NCI-H774 (cell line): ENCODE results near the gene CIB4.

ENCODE experiments used
- DNase-seq: peaks from one replicate; lab custom pipeline; 2025; lab: John Stamatoyannopoulos, UW

Gene CIB4

DNA sequence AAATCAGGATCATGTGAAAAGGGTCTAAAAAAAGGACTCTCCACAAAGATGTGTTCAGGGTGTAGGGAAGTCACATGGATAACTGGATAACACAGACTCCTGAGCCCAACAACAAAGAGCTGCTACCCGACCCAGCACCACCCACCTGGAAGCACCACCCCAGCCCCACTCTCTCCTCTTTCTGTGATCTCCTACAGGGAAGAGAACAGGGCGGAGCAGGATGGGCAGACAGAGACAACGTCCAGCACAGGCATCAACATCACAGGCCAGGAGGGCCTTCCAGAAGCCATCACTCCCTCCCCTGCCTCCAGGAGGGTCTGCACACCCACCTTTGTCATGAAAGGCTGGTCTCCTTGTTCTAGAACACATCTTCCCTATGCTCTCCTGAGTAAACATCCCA, 1.3 kb upstream of the CIB4 start:
- DNase-seq: no peak

DNA sequence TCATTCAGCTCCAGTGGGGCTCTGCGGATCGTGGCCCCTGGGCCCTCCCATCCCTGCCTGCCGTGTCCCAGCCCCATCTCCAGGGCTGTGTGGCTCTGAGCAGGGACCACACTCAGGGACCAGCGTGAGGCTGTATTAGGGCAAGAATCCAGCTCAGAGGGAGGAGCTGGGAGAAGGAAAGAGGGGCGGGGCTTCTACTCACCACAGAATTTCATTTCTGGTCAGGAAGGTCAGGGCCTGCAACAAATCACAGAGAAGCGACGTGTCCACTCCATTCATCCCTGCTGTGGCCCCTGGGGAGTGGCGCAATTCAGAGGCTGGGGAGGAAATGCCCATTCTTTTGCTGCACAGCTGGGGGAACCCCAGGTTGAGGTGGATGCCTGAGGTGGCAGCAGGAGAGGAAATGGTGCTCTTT, 828 bp downstream of the CIB4 start:
- DNase-seq: no peak

DNA sequence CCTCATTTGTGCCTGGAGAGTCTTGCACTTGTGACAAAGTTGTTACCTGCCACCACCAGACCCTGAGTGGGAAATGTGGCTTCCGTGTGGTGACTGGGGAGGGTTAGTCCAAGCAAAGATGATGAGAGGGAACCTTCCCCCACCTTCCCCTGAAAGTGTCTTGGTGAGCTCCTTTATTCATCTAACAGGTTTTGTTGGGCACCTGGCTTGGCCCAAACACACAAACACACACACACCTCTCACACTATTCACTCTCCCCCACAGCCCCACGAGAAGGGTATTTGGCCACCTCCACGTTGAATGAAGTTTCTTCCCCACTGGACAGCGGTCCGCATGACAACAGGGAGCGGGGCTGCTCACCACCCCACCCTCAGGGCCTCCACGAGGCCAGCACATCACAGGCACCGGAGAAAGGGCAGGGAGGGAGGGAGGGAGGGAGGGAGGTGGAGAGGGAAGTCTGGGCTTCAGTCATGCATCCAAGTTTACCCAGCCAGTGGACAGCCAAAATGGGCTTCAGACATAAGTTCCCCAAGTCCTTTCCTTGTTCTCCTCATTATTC, 1.4 kb downstream of the CIB4 start:
- DNase-seq: no peak

DNA sequence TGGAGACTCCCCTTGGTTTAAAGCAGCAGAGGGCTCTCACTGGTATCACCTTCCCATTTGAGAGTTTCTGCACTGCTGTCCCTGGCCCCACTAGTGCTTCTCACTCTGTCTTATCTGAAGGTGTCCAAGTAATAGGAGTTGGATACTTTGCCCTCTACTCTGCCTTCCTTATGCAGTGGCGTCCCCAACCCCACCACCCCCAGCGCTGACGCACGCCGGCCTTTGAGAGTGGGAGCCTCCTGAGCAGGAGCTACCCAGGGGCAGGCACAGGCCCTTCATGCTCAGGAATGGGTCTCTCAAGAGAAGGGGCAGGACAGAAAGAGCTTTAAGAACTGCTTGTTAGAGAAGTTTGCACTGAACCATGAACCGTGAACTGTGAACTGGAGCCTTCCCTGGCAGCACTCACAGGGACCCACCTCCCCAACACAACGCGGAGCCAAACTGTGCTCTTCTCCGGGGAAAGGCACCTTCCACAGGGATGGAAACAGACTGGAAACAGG, 3.3 kb downstream of the CIB4 start:
- DNase-seq: no peak

DNA sequence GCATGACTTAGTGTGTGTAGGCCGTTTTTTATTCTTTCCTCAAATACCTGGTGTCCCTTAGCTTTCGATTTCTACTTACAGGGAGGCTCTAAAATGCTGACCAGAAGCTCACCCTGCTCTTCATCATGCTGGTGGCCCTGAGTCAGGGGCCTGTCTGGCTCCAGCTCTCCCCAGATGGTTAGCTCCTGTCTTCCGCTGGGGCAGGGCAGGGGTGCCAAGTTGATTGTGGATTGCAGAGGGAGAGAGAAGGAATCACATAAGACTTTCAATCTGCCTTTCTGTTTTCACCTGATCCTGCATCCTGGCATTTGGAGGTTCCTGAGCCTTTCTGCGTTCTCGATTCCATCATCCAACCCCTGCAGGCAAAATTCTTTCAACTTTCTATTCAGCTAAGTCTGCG, 4.2 kb downstream of the CIB4 start:
- no peak for DNase-seq

DNA sequence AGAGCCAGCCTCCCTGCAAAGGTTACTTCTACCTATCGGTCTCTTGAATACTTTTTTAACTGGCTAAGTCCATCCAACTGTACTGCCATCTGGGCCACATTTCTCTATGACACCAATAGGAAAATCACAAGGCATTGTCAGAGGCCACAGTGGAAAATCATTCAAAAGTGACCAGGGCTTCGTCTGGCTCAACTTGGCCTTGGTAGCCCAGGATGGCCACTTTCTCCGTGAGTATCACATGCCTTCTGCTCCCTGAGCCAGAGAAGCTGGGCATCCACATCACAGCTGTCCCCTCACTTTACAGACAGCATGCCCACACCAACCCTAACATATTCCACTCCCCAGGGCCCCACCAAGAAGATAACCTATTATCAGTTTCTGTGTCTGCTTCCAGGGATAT, 5.8 kb downstream of the CIB4 start:
- DNase-seq: no peak

DNA sequence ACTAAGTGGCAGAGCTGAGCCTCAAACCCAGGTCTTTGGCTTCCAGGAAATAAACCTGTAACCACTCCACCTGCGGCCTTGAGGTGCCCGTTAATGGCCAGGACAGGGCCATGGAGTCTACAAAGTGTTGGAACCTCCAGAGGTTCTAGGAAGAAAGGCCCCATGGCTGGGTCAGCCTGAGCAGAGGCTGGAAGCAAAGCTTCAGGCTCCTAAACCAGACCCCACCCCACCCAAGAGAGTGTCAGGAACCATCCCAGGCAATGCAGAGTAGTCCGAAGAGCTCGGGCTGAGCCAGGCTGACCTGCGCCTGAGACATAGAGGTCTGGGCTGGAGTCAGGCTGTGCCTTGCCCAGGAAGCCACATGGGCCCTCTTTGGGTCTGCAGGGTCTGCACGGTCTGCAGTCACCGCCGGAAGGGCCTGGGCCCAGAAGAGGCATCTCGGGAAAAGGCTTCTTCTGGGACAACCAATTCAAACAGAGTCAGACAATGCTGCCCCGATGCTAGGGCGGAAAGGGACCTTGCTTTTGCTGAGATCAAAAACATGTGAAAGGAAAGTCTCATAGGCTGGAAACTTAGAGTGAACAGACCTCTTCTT, 6.4 kb downstream of the CIB4 start:
- no peak for DNase-seq

DNA sequence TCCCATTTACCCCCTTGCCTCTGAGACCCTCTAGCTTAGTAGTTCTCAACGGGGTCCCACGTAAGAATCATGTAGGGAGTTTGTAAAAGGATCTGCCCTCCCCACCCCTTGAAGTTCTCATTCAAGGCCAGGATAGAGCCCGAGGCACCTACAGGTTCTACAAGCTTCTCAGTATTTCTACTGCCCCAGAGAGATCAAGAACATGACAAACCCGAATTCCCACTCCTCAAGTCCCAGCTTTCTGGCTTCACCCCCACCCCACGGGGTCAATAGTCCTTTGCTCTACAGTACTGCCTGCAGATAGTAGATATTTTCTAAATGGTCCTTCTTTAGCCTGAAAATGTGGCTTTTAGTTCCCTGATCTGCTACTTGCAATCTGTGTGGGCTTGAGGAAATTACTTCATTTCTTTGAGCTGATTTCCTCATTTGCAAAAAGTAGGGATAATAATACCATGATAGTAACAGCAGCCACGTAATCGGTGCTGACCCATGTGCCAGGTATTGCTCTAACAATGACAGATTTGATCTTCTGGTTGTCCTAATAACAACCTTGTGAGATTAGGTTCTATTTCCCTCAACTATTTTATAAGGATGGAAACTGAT, 7.1 kb downstream of the CIB4 start:
- DNase-seq: no peak

DNA sequence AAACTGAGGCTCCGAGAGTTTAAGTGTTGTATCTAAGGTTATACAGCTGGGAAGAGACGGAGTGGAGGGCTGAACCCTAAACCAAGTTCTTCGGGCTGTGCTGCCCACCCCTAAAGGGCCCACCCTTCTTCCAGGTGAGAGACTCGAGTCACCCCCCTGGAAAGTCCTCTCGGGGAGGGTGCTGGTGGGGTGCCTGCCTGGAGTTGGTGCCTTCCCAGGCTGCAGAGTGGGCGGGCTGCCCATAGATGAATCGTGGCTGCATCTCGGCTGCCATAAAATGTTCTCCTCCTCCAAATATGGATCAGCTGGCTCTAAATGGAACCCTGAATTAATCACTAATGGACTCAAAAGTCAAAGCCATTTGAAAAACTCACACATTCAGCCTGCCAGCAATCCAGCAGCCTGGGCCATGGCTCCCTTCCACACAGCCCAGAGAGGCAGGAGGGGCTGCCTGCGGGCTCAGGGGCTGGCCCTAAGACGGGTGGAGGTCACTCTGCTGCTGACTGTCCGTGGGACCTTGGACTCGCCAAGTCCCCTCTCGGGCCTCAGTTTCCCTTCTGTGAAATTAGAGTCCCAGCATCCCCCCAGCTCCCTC, 7.7 kb downstream of the CIB4 start:
- DNase-seq: no peak

DNA sequence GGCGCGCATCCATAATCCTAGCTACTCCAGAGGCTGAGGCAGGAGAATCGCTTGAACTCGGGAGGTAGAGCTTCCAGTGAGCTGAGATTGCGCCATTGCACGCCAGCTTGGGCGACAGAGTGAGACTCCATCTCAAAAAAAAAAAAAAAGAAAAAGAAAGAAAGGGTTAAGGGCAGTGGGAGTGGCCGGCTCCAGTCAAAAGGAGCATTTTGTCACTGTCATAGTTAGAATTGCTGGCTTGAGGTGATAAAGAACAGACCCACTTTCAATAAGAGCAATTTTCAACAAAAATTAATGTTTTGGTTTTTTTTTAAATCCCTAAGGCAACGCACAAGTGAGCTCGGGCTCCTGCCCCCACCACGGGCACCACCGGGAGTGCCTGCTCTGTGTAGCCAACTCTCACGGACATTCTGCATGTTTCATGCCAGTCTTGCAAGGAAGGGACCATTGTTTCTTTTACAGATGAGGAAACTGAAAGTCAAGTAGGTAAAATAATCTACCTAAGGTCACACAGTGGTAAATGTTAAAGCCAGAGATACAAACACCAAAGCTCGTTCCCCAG, 8.5 kb downstream of the CIB4 start:
- DNase-seq: no peak

DNA sequence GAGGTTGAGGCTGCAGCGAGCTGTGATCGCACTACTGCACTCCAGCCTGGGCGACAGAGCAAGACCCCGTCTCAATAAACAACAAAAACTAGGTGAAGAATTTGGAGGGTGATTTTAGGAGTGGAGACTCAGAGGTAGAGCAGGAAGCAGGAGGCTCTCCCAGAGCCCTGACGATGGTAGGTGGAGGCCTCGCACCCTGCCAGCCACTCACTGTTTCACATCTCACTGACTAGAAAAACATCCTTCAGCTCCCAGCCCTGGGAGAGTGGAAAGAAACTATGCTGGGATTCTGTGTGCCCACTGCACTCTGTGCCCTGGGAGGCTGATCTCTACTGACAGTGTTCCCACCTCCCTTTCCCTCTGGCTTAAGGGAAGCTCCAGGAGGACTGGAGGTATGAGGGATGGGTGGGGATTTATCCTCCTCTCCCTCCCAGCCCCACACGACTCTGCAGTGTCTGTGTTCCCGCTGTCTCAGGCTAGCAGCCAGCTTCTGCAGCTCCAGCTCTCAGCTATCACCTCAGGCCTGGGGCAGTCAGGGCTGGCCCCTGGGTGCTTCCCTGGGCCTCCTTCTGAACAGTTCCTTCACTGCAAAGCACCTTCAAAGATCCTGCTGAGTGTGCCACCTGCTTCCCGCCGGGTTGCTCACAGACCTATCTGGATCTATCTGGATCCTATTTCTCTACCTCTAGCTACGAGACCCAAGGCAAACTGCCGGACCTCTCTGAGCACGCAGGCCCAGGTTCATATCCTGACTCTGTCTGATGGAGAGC, 9.6 kb downstream of the CIB4 start:
- no peak for DNase-seq

DNA sequence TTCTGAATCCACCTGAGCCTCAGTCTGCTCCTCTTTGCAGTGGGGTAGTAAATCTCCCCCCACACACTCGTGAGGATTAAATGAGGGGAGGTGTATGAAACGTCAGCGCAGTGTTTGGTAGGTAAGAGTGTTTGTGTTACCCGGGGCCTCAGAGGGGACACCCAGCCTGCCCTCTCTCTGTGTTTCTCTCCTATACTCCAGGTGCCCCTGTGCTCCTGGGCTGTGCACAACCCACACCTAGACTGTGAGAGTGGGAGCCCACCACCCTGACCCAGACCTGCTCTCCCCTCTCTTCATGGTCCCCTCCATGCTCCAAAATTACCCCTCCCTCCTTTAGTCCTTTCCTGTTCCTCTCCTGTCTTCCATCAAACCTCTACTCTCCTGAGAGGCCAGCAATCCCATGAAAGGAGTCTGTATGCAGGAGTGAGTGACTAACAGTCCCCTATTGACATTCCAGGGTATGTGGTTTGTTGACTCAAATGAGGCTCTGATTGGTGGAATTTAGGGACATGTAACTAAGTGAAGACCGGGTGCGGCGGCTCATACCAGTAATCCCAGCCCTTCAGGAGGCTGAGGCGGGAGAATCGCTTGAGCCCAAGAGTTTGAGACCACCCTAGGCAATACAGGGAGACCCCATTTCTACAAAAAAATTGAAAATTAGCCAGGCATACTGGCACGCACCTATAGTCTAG, 10.4 kb downstream of the CIB4 start:
- DNase-seq: no peak

DNA sequence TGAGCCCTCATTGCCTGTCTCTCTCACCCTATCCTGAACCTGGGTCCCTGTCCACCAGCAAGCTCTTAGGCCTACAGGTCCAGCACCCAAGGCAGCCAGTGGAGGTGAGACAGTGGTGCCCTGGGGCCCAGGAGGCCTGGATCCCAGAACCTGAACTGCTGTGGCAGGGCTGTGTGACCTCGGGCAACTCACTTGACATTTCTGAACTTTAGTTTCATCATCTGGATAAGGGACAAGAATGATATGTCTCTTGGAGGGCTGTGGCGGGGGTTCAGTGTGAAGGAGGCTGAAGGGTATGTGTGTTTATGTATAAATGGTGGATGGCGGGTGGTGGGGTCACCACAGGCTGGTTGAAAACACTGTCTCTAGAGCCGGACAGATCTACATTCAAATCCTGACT, 10.9 kb downstream of the CIB4 start:
- DNase-seq: no peak

DNA sequence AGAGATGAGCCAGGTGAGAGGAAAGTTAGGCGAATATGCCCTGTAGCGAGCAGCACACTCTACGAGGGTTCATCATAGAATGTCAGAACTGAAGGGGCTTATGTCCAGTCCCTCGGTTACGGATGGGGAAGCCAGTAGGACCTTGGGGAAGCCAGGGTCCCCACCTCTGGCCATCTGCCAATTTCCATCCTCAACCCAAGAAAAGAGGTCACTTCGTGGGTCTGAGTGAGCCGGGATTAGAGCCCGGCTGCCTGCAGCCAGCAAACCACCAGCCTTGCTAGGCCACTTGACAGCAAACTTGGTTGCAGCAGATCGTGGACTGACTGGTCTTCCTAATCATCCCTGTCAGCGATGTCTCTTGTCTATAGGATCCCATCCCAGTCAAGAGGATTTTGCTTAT, 11.4 kb downstream of the CIB4 start:
- no peak for DNase-seq

DNA sequence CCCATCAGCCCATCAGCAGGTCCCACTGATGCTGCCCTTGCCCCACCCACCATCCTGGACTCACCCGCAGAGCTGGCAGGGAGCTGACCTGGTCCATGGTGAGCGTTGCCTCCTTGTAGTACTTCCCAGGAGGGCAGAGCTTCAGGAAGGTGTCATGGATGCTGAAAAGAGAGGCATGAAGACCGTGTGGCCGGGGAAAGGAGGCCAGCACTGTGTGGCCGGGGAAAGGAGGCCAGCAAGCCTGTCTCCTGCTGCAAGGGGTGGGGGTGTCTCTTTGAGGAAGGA, 11.9 kb downstream of the CIB4 start:
- DNase-seq: no peak

DNA sequence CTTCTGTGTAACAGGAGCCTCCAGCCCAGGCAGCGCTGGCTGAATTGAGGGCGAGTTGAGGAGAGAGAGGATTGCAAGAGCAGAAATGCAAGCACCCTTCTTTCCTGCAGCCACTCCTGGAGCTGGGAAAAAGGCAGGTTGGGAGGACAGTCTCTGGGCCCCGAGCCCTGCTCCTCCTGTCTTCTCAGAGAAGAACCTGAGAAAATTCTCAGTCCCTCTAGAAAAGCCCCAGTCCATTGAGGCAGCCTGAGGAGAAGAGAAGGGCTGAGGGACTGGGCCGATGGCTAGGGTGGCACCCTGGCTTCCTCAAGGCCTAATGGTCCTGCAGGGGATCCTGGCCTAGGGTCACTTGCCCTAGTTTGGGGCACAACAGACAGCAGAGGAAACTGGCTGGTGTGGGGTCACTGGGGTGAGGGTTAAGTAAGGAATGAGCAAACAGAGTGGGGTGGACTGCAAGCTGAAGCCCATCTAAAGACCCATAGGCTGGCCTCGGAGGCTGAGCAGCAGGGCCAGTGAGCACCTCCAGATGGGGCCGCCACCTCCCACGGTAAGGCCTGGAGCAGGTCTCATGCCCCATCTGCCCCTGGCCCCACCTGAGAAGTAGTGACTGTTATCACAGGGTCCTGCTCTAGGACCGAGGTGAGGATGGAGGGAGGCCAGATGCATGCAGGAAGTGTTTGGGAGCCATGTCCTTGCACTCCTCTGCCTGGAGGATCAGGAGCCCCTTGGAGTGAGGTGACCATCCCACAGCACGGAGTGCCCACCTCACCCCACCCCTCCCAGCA, 12.4 kb downstream of the CIB4 start:
- DNase-seq: no peak

DNA sequence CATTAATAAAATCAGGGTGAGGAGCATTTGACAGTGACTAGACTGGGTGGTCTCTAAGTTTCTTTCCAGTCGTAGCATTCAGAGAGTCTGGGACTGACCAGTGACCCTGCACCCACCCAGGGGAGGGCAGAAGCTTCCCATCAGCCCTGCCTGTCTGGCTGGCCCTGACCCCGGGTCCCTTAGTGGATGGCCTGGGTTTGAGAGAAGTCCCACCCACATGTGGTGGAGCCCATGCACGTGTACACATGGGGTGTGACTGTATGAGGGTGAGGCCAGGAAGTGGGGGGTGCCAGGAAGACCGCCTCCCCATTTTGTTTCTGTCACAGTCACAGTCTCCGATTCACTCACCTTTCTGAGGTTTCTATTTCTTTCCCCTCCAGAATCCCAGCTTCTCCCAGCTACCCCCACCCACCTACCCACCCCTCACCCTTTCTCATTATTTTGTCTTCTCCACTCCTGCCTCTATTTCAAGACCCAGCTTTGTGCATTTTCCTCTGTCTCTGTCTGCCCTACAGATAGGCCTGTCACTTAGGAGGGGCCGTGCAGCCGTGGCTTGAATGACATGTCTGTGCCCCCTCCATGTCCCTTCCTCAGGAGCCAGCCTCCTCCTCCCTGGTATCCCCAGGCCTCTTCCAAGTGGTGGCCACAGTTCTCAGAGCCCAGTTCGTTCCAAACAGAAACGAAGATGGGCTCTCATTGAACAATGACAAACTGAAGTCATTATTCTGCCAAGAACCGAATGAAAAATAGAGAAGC, 13.6 kb downstream of the CIB4 start:
- no peak for DNase-seq

DNA sequence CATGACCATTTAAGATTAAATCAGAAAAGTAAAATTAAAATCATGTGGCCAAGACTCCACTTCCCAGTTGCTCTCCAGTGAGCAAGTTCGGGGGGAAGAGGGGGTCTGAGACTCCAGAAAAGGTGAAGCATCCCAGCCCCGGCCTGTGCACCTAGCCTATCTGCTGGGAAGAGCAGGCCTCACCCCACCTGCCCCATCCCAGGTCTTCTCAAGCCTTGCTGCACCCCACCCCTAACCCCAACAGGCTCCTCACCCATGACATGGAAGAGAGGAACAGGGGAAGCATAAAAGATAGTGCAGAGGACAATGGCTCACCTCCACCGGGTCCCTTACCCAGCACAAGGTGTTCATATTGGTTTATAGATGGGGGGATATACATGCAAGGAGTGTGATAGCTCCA, 14.6 kb downstream of the CIB4 start:
- no peak for DNase-seq

DNA sequence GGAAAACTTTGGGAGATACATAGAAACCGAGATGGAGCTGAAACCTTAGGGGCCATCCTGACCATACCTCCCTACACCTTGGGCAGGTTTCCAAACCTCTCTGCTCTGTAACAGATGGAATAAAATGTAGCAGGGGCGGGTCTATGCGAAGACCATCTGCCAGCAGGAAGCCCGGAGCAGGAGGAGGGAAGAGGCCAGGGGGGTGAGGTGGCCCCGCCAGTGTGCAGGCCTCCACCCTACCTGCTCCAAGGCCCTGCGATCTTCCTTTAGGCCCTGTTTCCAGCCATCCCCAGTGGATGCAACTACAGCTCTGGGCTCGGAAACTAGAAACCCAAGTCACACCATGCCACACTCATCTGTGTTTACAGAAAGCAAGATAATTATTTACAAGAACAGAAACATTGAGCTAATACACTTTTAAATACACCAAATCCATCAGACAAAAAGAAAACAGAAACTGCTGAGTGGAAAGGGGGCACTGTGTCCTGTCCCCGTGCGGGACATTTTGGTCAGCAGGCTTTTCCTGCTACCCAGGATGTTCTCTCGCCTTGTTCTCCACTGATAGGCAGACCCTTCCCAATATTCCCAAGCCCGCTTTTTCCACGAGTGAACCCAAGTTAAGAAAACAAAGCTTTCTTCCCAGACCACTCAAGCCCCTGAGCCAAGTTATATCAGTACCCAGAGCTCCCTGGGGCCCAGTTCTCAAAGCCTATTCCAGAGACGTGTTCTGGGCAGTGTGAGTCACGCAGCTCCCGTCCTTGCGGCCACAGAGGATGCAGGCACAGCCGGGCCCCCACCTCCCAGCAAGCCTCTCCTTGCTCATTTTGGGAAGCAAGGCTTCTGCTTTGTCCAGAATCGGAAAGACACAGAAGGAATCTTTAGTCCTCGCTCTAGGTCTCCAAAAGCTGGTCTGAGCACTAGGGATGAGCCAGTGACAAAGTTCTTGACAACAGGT, 17.3 kb downstream of the CIB4 start:
- no peak for DNase-seq
